Right ventricle myocardium inferior (tissue), 1 donor: ENCODE results near the gene ZNF565. TPM values are rescaled to one million over a fixed set of nuclear protein-coding genes. Genes with fewer than 3 reads are reported as not detected.
"Not testable (repeated sequence)": the region's sequence is repeated elsewhere in the genome, so short reads cannot be mapped to it uniquely, and the experiment has no call there.

Experiments used
- ATAC-seq: fragments of 200-7000 bp; cut with Tn5 transposase; one replicate; pipeline ENCODE4 v1.9.1; 2020; ENCODE audit warnings: mild to moderate bottlenecking, moderate library complexity
- DNase-seq: peaks from one replicate; pipeline ENCODE4 v3.0.0; 2021; ENCODE audit errors: missing footprints
- intact Hi-C: fragments of 100-400 bp; cut with DNase I; formaldehyde crosslinking; loops from one replicate; pipeline ENCODE4 v1.11.0; 2022
- total RNA-seq: library from RNA; stranded (reverse); fragmentation: NEBNext Ultra II Directional; extraction: Animal tissue kit (Norgen Biotek cat#: 25700); gene quantifications from one replicate; pipeline ENCODE4 v1.2.1, GENCODE V29; 2021
- donor health status: DM: no; HTN: yes; CAD: no; lungs with severe emphysema.

Gene ZNF565
- total RNA-seq, 1 donor from 2014 or later: 4.6 TPM

DNA sequence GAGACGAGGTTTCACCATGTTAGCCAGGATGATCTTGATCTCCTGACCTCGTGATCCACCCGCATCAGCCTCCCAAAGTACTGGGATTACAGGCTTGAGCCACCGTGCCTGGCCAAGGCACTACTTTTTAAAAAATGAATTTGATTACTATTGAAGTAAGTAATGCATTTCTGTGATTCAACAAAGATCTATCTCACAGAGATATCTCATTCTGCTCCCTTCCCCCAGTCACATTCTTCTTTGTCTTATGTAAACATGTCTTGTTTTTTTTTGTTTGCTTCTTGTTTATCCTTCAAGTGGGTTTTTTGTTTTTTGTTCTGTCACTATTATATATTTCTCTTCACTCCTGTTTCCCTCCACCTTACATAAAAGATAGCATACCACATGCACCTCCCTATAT lies 7.0 kb upstream of the ZNF565 start:
- DNase-seq (no peak), ATAC-seq (no peak)
- intact Hi-C loops: no loop called here

DNA sequence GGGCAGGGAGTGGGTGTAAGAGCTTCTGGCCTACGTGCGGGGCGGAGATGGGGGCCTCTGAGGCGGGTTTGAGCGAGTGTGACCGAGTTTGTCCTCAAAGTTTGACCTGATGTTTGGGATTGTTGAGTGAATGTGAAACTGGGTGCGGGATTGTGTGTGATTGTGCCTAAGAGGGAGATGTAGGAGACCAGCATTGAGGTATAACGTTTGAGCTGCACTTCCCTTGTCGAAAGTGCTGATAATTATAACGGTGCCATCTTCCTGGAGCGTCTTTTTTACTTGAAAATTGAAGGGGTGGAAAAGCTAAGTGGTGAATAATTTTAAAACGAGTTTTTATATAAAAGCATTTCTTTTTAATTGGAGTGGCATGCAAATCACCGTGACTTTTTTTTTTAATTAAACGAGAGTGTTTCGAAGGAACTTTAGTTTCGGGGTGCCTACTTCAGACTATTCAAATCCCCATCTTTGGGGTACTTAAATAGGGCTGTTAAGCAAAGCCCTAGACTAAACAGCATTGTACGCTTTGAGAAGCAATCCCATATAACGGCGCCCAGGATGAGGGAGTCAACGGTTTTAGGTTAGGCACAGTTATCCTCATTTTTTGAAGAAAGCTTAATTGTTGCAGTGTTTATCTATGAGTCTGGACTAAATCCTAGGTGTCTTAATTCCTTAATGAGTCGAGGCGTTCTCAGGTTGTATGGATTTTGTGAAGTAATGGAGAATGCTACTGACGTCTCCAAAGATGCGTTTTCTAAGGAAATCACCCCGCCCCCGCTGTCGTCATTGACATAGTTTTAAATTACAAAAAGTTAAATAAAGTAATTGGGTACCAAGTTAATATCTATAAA lies 1.0 kb upstream of the ZNF565 start:
- ATAC-seq: no peak
- intact Hi-C loops: no loop called here

DNA sequence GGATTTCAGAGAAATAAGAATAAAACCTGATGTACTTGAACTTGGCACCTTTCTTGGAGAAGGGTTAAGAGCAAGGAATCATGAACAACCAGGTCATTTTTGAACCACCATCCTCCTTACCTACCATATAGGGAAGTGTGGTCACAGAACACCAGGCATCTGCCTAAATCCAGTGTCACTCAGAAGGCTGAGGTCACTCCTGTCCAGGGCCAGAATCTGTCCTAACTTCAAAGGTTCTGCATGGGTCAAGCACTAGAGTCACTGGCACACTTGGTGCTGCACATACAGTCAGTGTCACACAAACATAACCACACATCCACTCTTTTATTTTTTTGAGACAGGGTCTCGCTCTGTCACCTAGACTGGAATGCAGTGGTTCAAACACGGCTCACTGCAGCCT lies 1.6 kb downstream of the ZNF565 start:
- DNase-seq (no peak), ATAC-seq (no peak)
- intact Hi-C loops: no loop called here

More for the DNA sequence above, 1.0 kb upstream of the ZNF565 start:
- no peak for DNase-seq

DNA sequence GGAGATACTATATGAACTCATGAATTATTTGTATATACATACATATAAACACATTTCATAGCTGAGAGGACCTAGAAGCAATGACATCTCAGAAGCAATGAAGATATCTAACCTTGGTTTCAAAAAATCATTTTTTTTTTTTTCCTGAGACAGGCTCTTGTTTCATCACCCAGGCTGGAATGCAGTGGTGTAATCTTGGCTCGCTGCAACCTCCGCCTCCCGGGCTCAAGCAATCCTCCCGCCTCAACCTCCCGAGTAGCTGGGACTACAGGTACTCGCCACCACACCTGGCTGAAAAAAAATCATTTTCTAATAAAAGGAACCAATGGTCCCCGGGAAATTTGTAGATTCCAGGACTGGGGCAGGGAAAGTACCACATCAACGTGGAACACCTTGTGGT lies 4.0 kb downstream of the ZNF565 start:
- intact Hi-C loops: no loop called here
- ATAC-seq: no peak
- no peak for DNase-seq

DNA sequence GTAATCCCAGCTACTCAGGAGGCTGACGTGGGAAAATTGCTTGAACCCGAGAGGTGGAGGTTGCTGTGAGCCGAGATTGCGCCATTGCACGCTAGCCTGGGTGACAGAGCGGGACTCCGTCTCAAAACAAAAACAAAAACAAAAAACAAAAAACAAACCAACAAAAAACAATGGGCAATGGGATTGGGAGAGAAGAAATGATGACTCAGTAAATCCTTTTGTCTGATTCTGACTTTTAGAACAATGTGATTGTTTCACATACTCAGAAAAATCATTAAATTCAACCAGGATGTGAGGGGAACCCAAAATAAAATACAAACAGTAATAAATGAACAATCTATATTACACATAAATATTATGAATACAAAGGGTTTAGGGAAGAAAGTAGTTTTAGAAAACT lies 5.1 kb downstream of the ZNF565 start:
- no peak for ATAC-seq
- DNase-seq: no peak
- intact Hi-C loops: no loop called here

DNA sequence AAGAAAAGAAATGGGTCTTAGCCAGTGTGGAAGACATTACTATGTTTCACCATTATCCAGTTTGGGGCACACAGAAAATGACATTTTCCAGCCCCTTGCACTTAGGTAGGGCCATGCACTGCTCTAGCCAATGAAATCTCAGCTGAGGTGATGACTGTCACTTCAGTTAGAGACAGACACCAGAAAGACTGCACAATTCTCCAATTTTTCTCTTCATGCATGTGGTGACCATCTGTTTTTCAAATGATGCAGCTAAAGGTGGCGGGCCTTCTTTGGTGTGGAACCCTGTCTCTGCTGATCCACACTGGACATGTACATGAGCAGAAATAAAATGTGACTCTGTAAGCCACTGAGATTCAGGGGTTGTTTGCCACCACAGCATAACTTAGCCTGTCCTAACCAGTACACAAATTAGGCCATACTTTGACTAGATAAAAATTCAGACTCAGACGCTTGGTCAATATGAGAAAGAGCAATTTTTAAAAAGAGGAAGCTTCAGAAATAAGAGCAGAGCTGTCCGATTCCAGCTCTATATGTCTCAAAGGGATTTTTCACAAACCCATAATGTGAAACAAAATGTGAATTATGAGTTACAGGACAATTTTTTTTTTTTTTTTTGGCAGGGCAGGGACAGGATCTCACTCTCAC lies 6.7 kb downstream of the ZNF565 start:
- no peak for ATAC-seq
- DNase-seq: no peak
- intact Hi-C loops: no loop called here

DNA sequence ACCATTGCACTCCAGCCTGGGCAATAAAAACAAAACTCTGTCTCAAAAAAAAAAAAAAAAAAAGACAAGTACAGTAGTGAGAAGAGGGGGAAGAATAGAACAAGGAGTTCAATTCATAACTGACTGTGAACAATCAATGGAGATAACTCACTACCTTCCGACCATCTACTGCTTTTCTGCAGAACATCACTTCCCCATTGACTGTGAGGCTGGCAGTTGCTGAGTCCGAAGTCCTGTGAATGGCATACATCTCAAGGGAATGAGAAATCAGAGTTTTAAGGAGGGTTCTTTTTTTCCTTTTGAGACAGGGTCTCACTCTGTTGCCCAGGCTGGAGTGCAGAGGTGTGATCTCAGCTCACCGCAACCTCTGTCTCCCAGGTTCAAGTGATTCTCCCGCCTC lies 11.2 kb downstream of the ZNF565 start:
- ATAC-seq: no peak
- DNase-seq: no peak
- intact Hi-C loops: no loop called here

DNA sequence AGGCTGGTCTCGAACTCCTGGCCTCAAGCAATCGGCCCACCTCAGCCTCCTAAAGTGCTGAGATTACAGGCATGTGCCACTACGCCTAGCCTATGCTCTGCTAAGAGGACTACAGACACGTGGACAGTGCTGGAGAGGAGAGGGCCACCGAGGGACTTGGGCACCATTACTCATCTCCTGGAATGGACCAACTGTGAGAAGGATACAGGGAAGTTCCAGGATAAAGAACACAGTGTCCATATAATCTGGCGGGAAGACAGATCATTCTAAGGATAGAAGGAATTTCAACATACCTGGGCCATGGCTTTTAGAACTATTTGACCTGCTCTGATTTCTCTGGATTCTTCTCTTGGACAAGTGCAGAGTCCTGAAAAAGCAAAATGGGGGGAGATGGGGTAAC lies 12.8 kb downstream of the ZNF565 start:
- ATAC-seq: no peak
- intact Hi-C loops: no loop called here

DNA sequence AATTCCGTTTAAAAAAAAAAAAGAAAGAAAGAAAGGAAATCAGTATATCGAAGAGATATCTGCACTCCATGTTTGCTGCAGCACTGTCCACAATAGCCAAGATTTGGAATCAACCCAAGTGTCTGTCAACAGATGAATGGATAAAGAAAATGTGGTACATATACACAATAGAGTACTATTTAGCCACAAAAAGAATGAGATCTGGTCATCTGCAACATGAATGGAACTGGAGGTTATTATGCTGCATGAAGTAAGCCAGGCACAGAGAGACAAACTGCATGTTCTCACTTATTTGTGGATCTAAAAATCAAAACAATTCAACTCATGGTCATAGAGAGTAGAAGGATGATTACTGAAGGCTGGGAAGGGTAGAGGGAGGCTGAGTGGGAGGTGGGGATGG lies 16.3 kb downstream of the ZNF565 start:
- ATAC-seq (no peak), DNase-seq (no peak)
- intact Hi-C loops: no loop called here

More for the DNA sequence above, 12.8 kb downstream of the ZNF565 start:
- DNase-seq: no peak

DNA sequence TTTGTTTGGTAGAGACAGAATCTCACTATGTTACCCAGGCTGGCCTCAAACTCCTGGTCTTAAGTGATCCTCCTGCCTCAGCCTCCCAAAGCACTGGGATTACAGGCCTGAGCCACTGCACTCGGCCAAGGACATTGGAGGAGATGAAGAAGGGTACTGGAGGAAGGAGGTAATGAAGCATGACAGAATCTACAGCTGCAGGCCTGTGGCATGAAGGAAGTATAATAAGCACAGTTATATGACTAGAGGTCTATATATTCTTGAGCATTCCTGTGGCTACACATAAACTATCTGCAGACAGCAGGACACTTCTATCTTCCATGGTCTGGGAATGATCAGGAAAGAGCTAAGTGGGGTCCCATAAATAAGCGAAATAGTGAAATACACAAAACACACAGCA lies 18.2 kb downstream of the ZNF565 start:
- ATAC-seq (no peak), DNase-seq (no peak)
- intact Hi-C loops: no loop called here

DNA sequence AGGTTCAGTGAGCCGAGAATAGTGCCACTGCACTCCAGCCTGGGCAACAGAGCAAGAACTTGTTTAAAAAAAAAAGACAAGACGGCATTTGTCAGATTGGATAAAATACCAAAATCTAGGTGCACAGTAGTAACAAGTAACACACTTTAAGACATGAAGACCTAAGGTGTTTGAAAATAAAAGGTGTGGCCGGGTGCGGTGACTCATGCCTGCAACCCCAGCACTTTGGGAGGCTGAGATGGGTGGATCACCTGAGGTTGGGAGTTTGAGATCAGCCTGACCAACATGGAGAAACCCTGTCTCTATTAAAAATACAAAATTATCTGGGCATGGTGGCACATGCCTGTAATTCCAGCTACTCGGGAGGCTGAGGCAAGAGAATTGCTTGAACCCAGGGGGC lies 27.7 kb downstream of the ZNF565 start:
- intact Hi-C loops: loop anchor here (10.0 kb wide), 1 partner anchor 298 kb away; the partner anchor contains the start of gene ZNF566
- DNase-seq, ATAC-seq: not testable (repeated sequence)

DNA sequence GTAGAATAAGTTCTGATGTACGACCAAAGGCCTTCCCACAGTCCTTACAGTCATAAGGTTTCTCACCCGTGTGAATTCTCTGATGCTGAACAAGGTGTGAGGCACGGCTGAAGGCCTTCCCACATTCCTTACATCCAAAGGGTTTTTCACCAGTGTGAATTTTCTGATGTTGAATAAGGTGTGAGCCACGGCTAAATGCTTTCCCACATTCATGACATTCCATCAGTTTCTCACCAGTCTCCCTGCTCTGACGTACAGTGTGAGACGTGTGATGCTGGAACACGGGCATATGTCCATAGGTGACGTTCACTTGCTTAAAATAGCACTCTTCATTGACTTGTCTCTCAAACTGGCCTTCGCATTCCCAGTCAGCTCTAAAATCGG lies 31.2 kb downstream of the ZNF565 start:
- no peak for DNase-seq
- intact Hi-C loops: loop anchor here (10.0 kb wide), 1 partner anchor 302 kb away; the partner anchor contains the start of gene ZNF566

DNA sequence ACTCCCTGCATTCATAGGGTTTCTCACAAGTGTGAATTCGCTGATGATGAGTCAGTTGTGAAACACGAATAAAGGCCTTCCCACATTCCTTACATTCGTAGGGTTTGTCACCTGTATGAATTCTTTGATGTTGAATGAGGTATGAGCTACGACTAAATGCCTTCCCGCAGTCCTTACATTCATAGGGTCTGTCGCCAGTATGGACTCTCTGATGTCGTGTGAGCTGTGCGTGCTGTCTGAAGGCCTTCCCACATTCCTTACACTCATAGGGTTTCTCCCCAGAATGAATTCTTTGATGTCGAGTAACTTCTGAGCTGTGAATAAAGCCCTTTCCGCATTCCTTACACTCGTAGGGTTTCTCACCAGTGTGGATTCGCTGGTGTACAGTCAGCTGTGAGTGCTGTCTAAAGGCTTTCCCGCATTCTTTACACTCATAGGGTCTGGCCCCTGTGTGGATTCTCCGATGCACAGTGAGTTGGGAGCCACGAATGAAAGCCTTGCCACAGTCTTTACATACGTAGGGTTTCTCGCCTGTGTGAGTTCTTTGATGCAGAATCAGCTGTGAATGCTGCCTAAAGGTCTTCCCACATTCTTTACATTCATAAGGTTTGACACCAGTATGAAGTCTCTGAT lies 31.7 kb downstream of the ZNF565 start:
- intact Hi-C loops: loop anchor here (10.0 kb wide), 1 partner anchor 302 kb away; the partner anchor contains the start of gene ZNF566
- DNase-seq (no peak), ATAC-seq (peak; percentile 27)

More for the DNA sequence above, 31.2 kb downstream of the ZNF565 start:
- ATAC-seq: peak; percentile 88

DNA sequence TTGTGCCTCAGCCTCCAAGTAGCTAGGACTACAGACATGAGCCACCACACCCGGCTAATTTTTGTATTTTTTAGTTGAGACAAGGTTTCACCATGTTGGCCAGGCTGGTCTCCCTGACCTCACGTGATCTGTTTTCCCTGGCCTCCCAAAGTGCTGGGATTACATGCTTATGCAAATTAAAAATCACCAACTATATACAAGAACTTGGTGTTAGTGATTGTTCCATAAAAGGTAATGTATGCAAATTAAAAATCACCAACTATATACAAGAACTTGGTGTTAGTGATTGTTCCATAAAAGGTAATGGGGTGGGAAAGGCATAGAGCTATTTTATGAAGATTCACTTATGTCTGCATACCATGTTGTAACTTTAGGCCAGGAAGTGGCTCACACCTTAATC lies 35.4 kb downstream of the ZNF565 start:
- intact Hi-C loops: loop anchor here (10.0 kb wide), 1 partner anchor 184 kb away; the partner anchor contains the start of gene SDHAF1
- ATAC-seq, DNase-seq: not testable (repeated sequence)

DNA sequence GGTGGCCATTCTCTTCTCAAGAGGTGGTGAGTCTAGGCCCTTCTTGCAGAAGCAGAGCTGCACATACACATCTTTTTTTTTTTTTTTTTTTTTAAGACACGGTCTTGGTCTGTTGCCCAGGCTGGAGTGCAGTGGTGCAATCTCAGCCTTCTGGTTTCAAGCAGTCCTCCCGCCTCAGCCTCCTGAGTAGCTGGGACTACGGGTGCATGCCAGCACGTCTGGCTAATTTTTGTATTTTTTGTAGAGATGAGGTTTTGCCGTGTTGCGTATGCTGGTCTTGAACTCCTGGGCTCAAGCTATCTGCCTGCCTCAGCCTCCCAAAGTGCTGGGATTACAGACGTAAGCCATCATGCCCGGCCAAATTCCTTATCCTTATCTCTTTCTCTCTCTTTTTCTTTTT lies 40.6 kb downstream of the ZNF565 start:
- intact Hi-C loops: loop anchor here (10.0 kb wide), 1 partner anchor 179 kb away; the partner anchor contains the start of gene SDHAF1
- not testable (repeated sequence) for DNase-seq

DNA sequence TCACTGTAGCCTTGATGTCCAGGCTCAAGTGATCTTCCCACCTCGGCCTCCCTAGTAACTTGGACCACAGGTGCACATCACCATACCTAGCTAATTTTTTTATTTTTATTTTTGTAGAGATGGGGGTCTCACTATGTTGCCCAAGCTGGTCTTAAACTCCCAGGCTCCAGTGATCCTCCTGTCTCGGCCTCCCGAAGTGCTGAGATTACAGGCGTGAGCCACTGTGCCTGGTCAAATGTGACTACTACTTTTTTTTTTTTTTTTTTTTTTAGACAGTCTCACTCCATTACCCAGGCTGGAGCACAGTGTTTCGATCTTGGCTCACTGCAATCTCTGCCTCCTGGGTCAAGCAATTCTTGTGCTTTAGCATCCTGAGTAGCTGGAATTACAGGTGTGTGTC lies 41.6 kb downstream of the ZNF565 start:
- ATAC-seq (no peak), DNase-seq (no peak)
- intact Hi-C loops: loop anchor here (10.0 kb wide), 1 partner anchor 178 kb away; the partner anchor contains the start of gene SDHAF1

More for the DNA sequence above, 40.6 kb downstream of the ZNF565 start:
- ATAC-seq: not testable (repeated sequence)

DNA sequence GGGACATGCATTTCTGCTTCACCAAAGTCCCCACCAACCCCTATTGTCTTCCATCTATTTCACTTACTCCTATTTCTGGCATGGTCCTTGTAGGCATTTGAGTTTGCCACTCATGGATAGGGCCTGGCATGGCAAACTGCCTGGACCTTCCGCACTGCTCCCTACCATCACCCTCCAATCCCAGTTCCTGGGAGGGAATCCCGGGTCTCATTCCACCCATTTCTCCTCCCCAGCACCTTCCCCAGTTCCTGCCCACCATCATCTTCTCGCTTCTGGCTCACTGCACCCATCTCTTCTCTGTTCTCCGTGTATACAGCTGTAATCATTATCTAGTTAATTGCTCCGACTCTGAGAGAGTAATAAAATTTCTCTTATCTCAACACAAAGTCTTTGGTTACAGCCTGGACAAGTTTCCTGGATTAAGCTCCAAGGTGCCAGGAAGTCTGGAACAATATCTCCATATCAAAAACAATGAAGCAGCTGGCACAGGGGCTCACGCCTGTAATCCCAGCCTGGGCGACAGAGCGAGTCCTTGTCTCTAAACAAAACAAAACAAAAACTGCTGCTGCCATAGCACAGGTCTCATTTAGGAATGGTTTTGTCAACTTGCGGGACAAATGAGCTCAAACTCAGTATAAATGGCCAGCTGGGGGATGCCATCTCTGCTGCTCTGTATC lies 45.2 kb downstream of the ZNF565 start:
- intact Hi-C loops: loop anchor here (1.0 kb wide), 1 partner anchor 16 kb away; no protein-coding TSS in a partner anchor
- ATAC-seq (peak; percentile 39), DNase-seq (no peak)

DNA sequence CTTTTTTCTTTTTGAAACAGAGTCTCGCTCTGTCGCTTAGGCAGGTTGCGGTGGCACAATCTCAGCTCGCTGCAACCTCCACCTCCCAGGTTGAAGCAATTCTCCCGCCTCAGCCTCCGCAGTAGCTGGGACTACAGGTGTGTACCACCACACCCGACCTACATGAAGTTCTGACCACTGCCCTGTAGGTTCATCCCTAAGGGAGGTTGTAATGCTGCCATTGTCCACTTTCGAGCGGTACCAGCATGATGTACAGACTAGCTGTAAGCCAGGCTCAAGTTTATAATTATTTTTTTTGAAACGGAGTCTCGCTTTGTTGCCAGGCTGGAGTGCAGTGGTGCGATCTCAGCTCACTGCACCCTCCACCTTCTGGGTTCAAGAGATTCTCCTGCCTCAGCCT lies 50.7 kb downstream of the ZNF565 start:
- intact Hi-C loops: no loop called here
- no peak for ATAC-seq
- no peak for DNase-seq
